CD4-positive, alpha-beta T cell treated with Interferon gamma for 1 hour (primary cell): ENCODE data around the gene ADAM10.

Source experiments
- DNase-seq: peaks from one replicate; pipeline ENCODE4 v3.0.0-alpha.2; 2020

The ADAM10 gene

DNA sequence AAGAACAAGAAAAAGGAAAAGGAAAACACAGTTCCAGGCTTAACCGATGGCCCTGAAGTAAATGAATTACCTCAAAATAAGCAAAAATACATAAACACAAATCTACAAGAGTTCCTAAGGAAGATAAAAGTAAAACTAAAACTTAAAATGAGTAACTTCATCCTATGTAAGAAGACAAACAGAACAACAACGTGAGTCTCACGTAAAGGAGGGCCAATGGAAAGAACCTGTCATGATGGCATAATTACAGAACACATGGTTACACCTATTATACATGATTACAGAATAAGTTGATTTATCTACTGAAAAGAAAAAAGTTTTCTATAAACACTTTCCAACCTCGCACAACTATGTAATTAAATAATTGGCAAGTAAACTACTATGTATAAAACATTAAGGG is 42.1 kb downstream of the ADAM10 start:
- no peak for DNase-seq

DNA sequence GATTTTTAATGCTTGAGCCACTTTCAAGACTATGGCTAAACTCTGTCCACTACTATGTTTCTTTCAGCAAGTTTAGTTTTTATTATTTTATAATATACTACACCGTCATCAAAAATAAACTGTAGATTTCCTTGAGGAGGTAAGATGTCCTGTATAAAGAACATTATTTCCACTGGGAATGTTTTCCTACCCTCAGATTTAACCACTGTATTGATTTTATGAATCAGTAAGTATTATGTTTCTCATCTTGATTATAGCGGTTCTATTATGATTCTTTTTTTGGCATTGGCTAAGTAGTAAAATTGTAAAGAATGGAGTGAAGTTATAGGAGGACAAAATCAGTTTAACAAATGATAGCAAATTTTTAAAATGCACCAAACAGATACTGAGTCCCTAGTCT is 44.4 kb downstream of the ADAM10 start:
- no peak for DNase-seq

GRCh38 chr15:58704155-58704865 is 45.2 kb downstream of the ADAM10 start:
- no peak for DNase-seq

DNA sequence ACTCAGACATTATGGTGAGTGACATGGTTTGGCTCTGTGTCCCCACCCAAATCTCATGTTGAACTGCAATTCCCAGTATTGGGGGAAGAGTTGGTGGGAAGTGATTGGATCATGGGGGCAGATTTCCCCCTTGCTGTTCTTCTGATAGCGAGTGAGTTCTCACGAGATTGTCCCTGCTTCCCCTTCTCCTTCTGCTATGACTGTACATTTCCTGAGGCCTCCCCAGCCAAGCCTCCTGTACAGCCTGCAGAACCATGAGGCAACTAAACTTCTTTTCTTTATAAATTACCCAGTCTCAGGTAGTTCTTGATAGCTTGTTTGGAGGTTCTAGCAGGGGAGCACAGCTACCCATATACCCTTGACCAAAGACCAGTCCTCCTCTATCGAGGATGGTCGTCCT is 45.9 kb downstream of the ADAM10 start:
- no peak for DNase-seq

GRCh38 chr15:58702233-58702632 is 47.3 kb downstream of the ADAM10 start:
- no peak for DNase-seq

DNA sequence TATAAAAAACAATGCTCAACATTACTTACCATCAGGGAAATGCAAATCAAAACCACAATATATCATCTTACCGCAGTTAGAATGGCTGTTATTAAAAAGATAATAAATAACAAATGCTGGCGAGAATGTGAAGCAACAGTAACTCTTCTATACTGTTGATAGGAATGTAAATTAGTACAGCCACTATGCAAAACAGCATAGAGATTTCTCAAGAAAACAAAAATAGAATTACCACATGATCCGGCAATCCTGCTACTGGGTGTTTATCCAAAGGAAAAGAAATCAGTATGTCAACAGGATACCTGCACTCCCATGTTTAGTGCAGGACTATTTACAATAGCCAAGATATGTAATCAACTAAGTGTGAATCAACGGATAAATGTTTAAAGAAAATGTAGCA is 48.1 kb downstream of the ADAM10 start:
- DNase-seq: no peak

DNA sequence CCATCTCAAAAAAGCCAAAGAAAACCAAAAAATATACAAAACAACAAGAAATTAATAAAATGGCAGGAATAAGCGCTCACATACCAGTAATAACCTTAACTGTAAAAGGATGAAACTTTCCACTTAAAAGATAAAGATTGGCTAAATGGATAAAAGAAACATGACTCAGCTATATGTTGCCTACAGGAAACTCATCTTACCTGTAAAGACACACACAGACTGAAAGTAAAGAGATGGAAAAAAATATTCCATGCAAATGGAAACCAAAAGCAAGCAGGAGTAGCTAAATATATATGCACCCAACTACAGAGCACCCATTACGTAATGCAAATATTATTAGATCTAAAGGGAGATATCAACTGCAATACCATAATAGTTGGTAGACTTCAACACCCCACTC is 49.7 kb downstream of the ADAM10 start:
- DNase-seq: no peak

DNA sequence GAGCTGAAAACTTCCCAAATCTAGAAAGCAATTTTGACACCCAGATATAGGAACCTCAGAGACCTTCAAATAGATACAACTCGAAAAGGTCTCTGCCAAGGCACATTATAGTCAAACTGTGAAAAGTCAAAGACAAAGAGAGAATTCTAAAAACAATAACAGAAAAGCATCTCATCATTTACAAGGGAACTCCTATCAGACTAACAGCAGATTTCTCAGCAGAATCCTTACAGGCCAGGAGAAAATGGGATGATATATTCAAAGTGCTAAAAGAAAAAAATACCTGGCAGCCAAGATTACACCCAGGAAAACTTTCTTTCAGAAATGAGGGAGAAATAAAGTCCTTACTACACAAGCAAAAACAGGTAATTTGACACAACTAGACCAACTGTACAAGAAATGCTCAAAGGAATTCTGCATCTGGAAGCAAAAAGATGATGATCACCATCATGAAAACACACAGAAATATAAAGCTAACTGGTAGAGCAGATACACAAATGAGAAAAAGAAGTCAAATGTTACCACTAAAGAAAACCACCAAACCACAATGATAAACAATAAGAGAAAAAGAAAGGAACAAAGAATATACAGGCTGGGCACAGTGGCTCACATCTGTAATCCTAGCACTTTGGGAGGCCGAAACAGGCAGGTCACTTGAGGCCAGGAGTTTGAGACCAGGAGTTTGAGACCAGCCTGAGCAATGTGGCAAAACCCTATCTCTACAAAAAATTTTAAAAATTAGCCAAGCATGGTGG is 50.4 kb downstream of the ADAM10 start:
- no peak for DNase-seq

DNA sequence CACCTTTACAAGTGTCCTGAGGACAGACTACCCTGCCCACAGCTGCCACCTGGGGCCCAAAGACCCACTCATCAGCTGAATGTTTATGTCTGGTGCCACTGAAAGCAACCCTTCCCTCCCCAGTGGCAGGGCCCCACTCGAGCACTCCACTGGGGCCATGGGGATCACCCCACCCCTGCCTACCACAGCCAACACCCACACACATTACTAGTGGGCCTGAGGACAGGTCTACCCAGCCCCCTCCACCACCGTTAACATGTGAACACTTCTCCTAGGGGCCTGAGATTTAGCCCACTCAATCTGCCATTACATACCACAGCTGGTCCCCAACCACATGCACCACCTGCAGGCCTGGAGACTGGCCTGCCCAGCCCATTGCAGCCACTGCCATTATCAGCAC is 52.3 kb downstream of the ADAM10 start:
- no peak for DNase-seq

- no peak for DNase-seq
These were observed 52.8 kb downstream of the ADAM10 start for GRCh38 chr15:58696738-58697137.

- no peak for DNase-seq
These were observed 54.7 kb downstream of the ADAM10 start for GRCh38 chr15:58694641-58695398.

DNA sequence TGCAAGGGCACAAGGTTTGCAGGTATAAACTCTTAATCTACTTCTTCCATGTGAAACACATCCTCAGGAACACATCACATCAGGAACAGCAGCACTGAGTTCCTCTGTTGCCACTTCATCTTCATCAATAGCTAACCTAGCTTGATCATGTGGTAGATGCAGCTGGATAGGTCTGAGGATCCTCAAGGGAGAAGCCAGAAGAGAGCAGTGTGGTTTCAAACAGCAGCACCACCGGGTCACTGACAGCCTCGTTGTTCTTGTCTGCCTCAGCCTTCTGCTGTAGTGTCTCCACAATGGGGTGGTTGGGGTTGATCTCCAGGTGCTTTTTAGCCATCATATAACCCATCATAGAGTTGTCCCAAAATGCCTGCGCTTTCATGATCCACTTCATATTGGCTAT is 58.8 kb downstream of the ADAM10 start:
- no peak for DNase-seq

- DNase-seq: no peak
These were observed 59.9 kb downstream of the ADAM10 start for GRCh38 chr15:58689646-58690045.

DNA sequence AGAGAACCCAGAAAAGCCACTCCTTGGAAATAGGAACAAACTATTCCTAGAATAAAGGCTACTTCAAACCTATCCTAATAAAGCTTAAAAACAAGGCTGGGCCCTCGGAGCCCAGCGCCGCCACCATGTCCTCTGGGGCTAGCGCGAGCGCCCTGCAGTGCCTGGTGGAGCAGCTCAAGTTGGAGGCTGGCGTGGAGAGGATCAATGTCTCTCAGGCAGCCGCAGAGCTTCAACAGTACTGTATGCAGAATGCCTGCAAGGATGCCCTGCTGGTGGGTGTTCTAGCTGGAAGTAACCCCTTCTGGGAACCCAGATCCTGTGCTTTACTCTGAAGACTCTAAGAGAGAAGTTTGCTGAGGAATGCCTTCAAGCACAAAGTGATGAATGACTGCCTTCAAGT is 63.2 kb downstream of the ADAM10 start:
- no peak for DNase-seq

DNA sequence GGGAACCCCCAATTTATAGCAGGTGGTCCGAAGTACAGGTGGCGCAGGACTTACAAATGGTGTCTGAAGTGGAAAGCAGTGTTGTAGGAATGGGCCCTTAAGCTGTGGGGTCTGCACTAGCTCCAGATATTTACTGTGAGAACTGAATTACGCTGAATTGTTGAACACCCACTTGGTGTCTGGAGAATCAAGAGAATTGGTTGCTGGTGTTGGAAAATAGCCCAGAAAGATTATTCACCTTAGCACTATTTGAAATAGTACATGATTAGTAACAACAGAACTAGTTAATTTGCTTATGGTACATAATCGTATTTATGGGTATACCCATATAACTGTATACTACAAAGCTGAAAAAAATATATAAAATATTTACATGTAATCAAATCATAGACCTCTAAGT is 64.8 kb downstream of the ADAM10 start:
- no peak for DNase-seq

GRCh38 chr15:58684036-58684710 is 65.3 kb downstream of the ADAM10 start:
- DNase-seq: no peak

GRCh38 chr15:58682234-58682633 is 67.3 kb downstream of the ADAM10 start:
- no peak for DNase-seq

DNA sequence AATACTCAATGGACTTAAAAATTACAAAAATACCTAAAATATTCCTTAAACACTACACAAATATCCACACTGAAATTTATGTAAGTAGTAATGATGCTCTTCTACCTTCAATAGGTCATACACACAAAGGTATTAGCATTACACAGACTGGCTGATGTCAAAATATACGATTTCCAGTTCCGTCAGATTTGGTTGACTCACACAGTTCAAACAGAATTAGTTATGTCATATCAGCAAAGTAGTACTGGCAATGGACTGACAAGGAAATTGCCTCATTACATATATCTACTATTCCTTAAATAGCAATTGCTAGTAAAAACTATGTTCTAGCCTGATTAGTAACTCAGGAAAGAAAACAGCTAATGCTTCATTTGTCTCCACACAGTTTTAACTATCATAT is 70.8 kb downstream of the ADAM10 start:
- DNase-seq: no peak

DNA sequence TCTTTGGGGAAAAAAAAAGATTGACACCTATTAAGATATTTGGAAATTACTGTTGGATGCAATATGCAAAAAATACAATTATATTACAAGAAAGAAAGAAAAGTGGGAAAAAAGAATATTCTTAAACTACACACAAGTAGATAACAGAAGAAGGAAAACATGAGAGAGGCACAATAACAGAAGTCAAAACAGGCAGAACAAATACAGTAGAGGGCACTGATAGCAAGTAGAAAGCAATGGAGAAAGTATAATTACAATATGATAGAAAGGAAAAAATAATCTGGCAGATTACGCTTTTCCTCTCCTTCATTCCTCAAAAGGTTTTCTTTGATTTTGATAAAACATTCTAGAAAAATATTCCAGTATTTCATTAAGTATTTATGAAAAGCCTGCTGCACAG is 72.1 kb downstream of the ADAM10 start:
- DNase-seq: no peak

GRCh38 chr15:58676766-58677165 is 72.7 kb downstream of the ADAM10 start:
- DNase-seq: no peak

DNA sequence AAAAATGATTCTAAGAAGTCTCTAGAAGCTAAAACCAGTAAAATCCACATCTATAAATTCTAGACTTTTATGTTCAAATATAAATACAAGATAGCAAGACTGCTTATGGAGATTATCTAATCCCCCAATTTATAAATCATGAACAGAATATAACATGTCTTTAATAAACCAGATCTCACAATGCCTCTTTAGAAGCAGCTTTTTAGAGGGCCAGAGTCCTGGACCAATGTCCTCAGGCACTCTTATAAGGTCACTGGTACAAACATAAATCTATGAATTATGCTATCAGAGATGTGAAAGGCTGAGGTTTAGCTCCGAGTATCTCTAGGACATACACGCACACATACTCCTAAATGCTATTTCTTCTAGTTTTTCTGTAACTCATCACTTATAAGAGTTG is 78.3 kb downstream of the ADAM10 start:
- DNase-seq: no peak

GRCh38 chr15:58669108-58669507 is 80.4 kb downstream of the ADAM10 start:
- no peak for DNase-seq

- no peak for DNase-seq
These were observed 82.5 kb downstream of the ADAM10 start for GRCh38 chr15:58666957-58667356.
